ENCODE data around the gene MGMT.

GRCh38 chr10:129455625-129456024, 11.4 kb upstream of the MGMT start:
- TF ChIP-seq POLR2AphosphoS5 (IDR thresholded peaks at IDR 0.05; ENCODE audit: low read depth, low read length): no peak
- no peak for TF ChIP-seq CTCF (IDR thresholded peaks at IDR 0.05)
- TF ChIP-seq NFIC (IDR thresholded peaks at IDR 0.05; ENCODE audit: borderline replicate concordance): no peak
- TF ChIP-seq RCOR1 (IDR thresholded peaks at IDR 0.05; ENCODE audit: low read length): no peak
- no peak for TF ChIP-seq TAF1 (IDR thresholded peaks at IDR 0.05; ENCODE audit: borderline replicate concordance, low read depth, low read length)
- no peak for TF ChIP-seq EP300 (IDR thresholded peaks at IDR 0.05; ENCODE audit: borderline replicate concordance in 1 of 2, low read depth in 1 of 2, low read length in 1 of 2)
- TF ChIP-seq MAX (IDR thresholded peaks at IDR 0.05; ENCODE audit: low read depth): no peak

Data from SK-N-SH (cell line).